SK-N-SH (cell line): Measurements from ENCODE around the gene SIGLEC8. TPM values are rescaled to one million over a fixed set of nuclear protein-coding genes. Genes with fewer than 3 reads are reported as not detected.

Source experiments
- CTCF ChIA-PET: fragments of 300-600, 350-600 bp; formaldehyde crosslinking; extraction: SDS; loops from one replicate; lab custom pipeline; 2021; lab: Yijun Ruan, JAX
- POLR2A ChIA-PET: fragments of 350-600 bp; sonication (Branson Sonifier 250); formaldehyde crosslinking; extraction: SDS; loops from one replicate; lab custom pipeline; 2020; ENCODE audit warnings: antibody characterized with exemption, inconsistent platforms; lab: Yijun Ruan, JAX
- DNase-seq: peaks from one replicate; pipeline ENCODE4 v3.0.0; 2012
- H2AFZ ChIP-seq: fragments of 200-600 bp; sonication (generic); 2 replicates; pipeline ENCODE4 v1.8.1; 2016; ENCODE audit warnings: antibody characterized with exemption, mild to moderate bottlenecking, low read depth
- H3F3A ChIP-seq: fragments of 200-600 bp; sonication (generic); replicated peaks from 2 replicates; pipeline ENCODE3; 2016; ENCODE audit warnings: antibody characterized with exemption, mild to moderate bottlenecking; ENCODE audit not compliant: insufficient read depth
- H3K27ac ChIP-seq, 2 experiments: fragments of 200-500 bp in 1 of 2; fragments of 200-600 bp in 1 of 2; sonication (Bioruptor generic) in 1 of 2; sonication (generic), shearing (Covaris generic) in 1 of 2; 2 replicates each; pipeline versions ENCODE4 v1.5.1 to v1.6.1; 2014 to 2016; ENCODE audit warnings: low read depth in 2 of 2, inconsistent platforms in 1 of 2, low read length in 1 of 2, mild to moderate bottlenecking in 1 of 2, mixed read lengths in 1 of 2
- H3K27me3 ChIP-seq: fragments of 200-600 bp; sonication (generic), shearing (Covaris generic); 2 replicates; pipeline ENCODE4 v1.6.1; 2016; ENCODE audit warnings: mixed run types; ENCODE audit not compliant: insufficient read depth
- H3K36me3 ChIP-seq, 2 experiments: fragments of 200-500 bp in 1 of 2; fragments of 200-600 bp in 1 of 2; sonication (Bioruptor generic) in 1 of 2; sonication (generic) in 1 of 2; replicated peaks in 1 of 2; 2 replicates each; pipeline versions ENCODE3 to v1.5.1; 2014 to 2016; ENCODE audit warnings: low read length in 1 of 2, mild to moderate bottlenecking in 1 of 2; ENCODE audit not compliant: insufficient read depth in 2 of 2, control insufficient read depth in 1 of 2
- H3K4me1 ChIP-seq, 2 experiments: fragments of 200-500 bp in 1 of 2; fragments of 200-600 bp in 1 of 2; sonication (Bioruptor generic) in 1 of 2; sonication (generic), shearing (Covaris generic) in 1 of 2; 2 replicates each; pipeline versions ENCODE4 v1.5.1 to v1.6.1; 2014 to 2016; ENCODE audit warnings: low read depth in 1 of 2, low read length in 1 of 2, mixed run types in 1 of 2; ENCODE audit not compliant: insufficient read depth in 2 of 2, control insufficient read depth in 1 of 2
- H3K4me2 ChIP-seq: fragments of 200-600 bp; sonication (generic), shearing (Covaris generic); 2 replicates; pipeline ENCODE4 v1.6.1; 2017; ENCODE audit warnings: mixed run types
- H3K4me3 ChIP-seq, 2 experiments: fragments of 200-500 bp in 1 of 2; fragments of 200-600 bp in 1 of 2; sonication (Bioruptor generic) in 1 of 2; sonication (generic), shearing (Covaris generic) in 1 of 2; 2 replicates each; pipeline versions ENCODE4 v1.5.1 to v1.8.1; 2014 to 2016; ENCODE audit warnings: low read depth in 2 of 2, inconsistent platforms in 1 of 2, low read length in 1 of 2, mild to moderate bottlenecking in 1 of 2, mixed read lengths in 1 of 2, moderate library complexity in 1 of 2
- H3K79me2 ChIP-seq: fragments of 200-600 bp; sonication (generic); 2 replicates; pipeline ENCODE4 v1.8.1; 2017; ENCODE audit warnings: mild to moderate bottlenecking; ENCODE audit not compliant: insufficient read depth
- H3K9ac ChIP-seq: fragments of 200-600 bp; sonication (generic); 2 replicates; pipeline ENCODE4 v1.6.1; 2017; ENCODE audit warnings: mixed run types
- H3K9me2 ChIP-seq: fragments of 200-600 bp; sonication (generic); 2 replicates; pipeline ENCODE4 v1.6.1; 2017; ENCODE audit warnings: mixed run types
- H3K9me3 ChIP-seq: fragments of 200-600 bp; sonication (generic); 2 replicates; pipeline ENCODE4 v1.6.1; 2017; ENCODE audit warnings: mixed run types, mild to moderate bottlenecking, moderate library complexity
- H4K20me1 ChIP-seq: fragments of 200-600 bp; sonication (generic); 2 replicates; pipeline ENCODE4 v1.6.1; 2017; ENCODE audit warnings: mild to moderate bottlenecking, mixed run types; ENCODE audit not compliant: insufficient read depth
- ELF1 ChIP-seq: IDR thresholded peaks from 2 replicates; pipeline ENCODE4 v1.4.0; 2012
- EP300 ChIP-seq, 2 experiments: IDR thresholded peaks; 2 replicates each; pipeline versions ENCODE4 v1.4.0 to v1.6.1; 2012; ENCODE audit warnings: borderline replicate concordance in 1 of 2, low read depth in 1 of 2, low read length in 1 of 2
- FOXJ3 ChIP-seq: sonication (generic); formaldehyde crosslinking; IDR thresholded peaks from 2 replicates; pipeline ENCODE4 v1.5.1; 2020; ENCODE audit warnings: mild to moderate bottlenecking, missing genetic modification reagents
- FOXM1 ChIP-seq: IDR thresholded peaks from 2 replicates; pipeline ENCODE4 v1.4.0; 2012; ENCODE audit warnings: low read depth, mild to moderate bottlenecking
- JUND ChIP-seq: IDR thresholded peaks from 2 replicates; pipeline ENCODE4 v1.4.0; 2012
- MEF2A ChIP-seq: IDR thresholded peaks from 2 replicates; pipeline ENCODE4 v1.4.0; 2012; ENCODE audit warnings: low read depth, borderline replicate concordance
- MXI1 ChIP-seq: IDR thresholded peaks from 2 replicates; pipeline ENCODE4 v1.6.1; 2012; ENCODE audit warnings: mild to moderate bottlenecking, low read depth, low read length, improper control_type of control experiment
- NRF1 ChIP-seq: IDR thresholded peaks from 2 replicates; pipeline ENCODE4 v1.6.1; 2012; ENCODE audit warnings: low read depth, mild to moderate bottlenecking, low read length
- RAD21 ChIP-seq: IDR thresholded peaks from 2 replicates; pipeline ENCODE4 v1.6.1; 2012; ENCODE audit warnings: mild to moderate bottlenecking, low read length
- RFX5 ChIP-seq: IDR thresholded peaks from 2 replicates; pipeline ENCODE4 v1.6.1; 2012; ENCODE audit warnings: mild to moderate bottlenecking, improper control_type of control experiment, low read length
- RXRA ChIP-seq: IDR thresholded peaks from 2 replicates; pipeline ENCODE4 v1.4.0; 2012; ENCODE audit warnings: low read depth, mild to moderate bottlenecking, borderline replicate concordance
- TAF1 ChIP-seq: IDR thresholded peaks from 2 replicates; pipeline ENCODE4 v1.6.1; 2012; ENCODE audit warnings: low read depth, mild to moderate bottlenecking, low read length, moderate library complexity, borderline replicate concordance
- WGBS: methylation state at CpG from one replicate; pipeline ENCODE4 v1.1.6; 2017; ENCODE audit warnings: low lambda C conversion rate; 5-methylcytosine and 5-hydroxymethylcytosine counted together
- polyA plus RNA-seq, 3 experiments: library from polyadenylated mRNA; depleted of rRNA; stranded (reverse); fragments of >200 nt; gene quantifications; 2 replicates each; pipeline ENCODE4 v1.2.3, GENCODE V29; 2012
- TF ChIP-seq, protein P1 (sequence below): IDR thresholded peaks from 2 replicates; pipeline ENCODE4 v1.4.0; 2012; ENCODE audit warnings: low read depth, borderline replicate concordance
- TF ChIP-seq, protein P2 (sequence below): IDR thresholded peaks from 2 replicates; pipeline ENCODE4 v1.4.0; 2012; ENCODE audit warnings: low read depth, borderline replicate concordance
- TF ChIP-seq, protein P3 (sequence below): fragments of 150-350 bp; IDR thresholded peaks from 2 replicates; pipeline ENCODE4 v1.6.1; 2017; ENCODE audit warnings: antibody characterized with exemption, low read length, low read depth, borderline replicate concordance
- TF ChIP-seq, protein P4 (sequence below): fragments of 150-350 bp; IDR thresholded peaks from 2 replicates; pipeline ENCODE4 v1.6.1; 2016; ENCODE audit warnings: mild to moderate bottlenecking, low read depth, low read length
- TF ChIP-seq, protein P5 (sequence below): fragments of 200-600 bp; sonication (generic); IDR thresholded peaks from 2 replicates; pipeline ENCODE4 v1.6.1; 2017; ENCODE audit warnings: antibody characterized with exemption, mild to moderate bottlenecking, moderate library complexity

SIGLEC8 gene
- polyA plus RNA-seq, 1 of the 3 experiments (the other 2 are of a cell fraction), result not detected

DNA sequence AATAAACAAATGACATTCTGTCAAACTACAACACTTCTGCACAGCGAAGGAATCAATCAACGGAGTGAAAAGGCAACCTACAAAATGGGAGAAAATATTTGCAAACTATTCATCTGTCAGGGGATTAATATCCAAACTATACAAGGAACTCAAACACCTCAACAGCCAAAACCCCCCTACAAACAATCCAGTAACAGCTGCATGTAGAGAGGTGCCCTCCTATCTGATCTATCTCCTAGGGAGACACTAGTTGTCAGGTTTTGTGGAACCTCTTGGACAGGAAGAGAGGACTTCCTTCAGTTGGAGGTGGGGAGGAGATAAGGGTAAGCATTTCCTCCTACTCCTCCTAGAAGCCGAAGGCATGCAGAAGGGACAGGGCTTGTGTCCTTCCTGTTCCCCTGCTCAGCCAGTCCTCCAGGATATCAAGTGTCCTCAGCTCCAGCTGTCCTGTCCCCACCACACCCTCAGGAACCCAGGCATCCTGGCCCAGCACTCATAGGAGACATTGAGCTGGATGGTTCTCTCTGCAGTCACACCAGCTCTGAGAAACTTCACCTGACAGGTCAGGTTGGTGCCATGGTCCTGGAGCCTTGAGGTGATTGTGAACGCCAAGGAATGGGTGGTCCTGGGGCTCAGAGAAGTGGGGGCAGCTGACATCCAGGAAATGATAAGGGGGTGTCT, 9.8 kb upstream of the SIGLEC8 start:
- no peak overlapping the region for H3K4me3 ChIP-seq
- H3K4me1 ChIP-seq, result no peaks in the 10 kb centered on the region
- 0% methylated on average over 4 of the region's 4 CpGs for WGBS
- H3K36me3 ChIP-seq, result no peaks in the 10 kb centered on the region
- TF ChIP-seq MXI1 (no peak), RFX5 (no peak), JUND (no peak)
- TF ChIP-seq, protein P1, sequence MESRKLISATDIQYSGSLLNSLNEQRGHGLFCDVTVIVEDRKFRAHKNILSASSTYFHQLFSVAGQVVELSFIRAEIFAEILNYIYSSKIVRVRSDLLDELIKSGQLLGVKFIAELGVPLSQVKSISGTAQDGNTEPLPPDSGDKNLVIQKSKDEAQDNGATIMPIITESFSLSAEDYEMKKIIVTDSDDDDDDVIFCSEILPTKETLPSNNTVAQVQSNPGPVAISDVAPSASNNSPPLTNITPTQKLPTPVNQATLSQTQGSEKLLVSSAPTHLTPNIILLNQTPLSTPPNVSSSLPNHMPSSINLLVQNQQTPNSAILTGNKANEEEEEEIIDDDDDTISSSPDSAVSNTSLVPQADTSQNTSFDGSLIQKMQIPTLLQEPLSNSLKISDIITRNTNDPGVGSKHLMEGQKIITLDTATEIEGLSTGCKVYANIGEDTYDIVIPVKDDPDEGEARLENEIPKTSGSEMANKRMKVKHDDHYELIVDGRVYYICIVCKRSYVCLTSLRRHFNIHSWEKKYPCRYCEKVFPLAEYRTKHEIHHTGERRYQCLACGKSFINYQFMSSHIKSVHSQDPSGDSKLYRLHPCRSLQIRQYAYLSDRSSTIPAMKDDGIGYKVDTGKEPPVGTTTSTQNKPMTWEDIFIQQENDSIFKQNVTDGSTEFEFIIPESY, result no peak
- TF ChIP-seq, protein P2, sequence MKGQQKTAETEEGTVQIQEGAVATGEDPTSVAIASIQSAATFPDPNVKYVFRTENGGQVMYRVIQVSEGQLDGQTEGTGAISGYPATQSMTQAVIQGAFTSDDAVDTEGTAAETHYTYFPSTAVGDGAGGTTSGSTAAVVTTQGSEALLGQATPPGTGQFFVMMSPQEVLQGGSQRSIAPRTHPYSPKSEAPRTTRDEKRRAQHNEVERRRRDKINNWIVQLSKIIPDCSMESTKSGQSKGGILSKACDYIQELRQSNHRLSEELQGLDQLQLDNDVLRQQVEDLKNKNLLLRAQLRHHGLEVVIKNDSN, result no peak
- ChIA-PET POLR2A (no interaction called here), CTCF (interaction anchor here (0.7 to 3.4 kb wide), 5 partner anchors 46 to 193 kb away, joined by 3 to 16 read pairs (median 5); no protein-coding TSS in a partner anchor)
- H3K9me2 ChIP-seq, result no peaks in the 10 kb centered on the region
- no peaks in the 10 kb centered on the region for H3F3A ChIP-seq
- H3K27me3 ChIP-seq, result peaks cover 15% of the 10 kb centered on the region; the same call in 1 of the 2 replicates
- no peaks in the 10 kb centered on the region for H3K79me2 ChIP-seq
- H3K9ac ChIP-seq, result no peak overlapping the region
- no peak overlapping the region for H3K27ac ChIP-seq
- H2AFZ ChIP-seq, result no peak overlapping the region
- H3K9me3 ChIP-seq, result no peaks in the 10 kb centered on the region
- no peak for DNase-seq
- H4K20me1 ChIP-seq, result no peaks in the 10 kb centered on the region
- no peak overlapping the region for H3K4me2 ChIP-seq

DNA sequence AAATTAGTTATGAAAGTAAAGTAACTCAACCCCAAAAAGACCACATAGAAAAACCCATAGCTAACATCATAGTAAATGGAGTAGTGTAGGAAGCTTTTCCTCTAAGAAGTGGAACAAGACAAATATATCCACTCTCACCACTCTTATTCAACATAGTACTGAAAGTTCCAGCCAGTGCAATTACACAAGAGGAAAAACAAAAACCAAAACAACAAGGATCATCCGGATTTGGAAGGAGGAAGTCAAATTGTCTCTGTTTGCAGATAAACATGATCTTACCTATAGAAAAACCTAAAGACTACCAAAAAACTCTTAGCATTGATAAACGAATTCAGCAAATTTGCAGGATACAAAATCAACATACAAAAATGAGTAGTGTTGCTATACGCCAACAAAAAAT, 8.5 kb upstream of the SIGLEC8 start:
- Histone ChIP-seq H3K36me3 (no peaks in the 10 kb centered on the region), H3K9me3 (no peaks in the 10 kb centered on the region), H3K27ac (no peak overlapping the region), H3K79me2 (no peaks in the 10 kb centered on the region), H3K9ac (no peak overlapping the region), H4K20me1 (no peaks in the 10 kb centered on the region), H2AFZ (no peak overlapping the region), H3K4me1 (no peaks in the 10 kb centered on the region), H3K27me3 (peaks cover 22% of the 10 kb centered on the region; the same call in 1 of the 2 replicates), H3K4me3 (no peak overlapping the region), H3K9me2 (no peaks in the 10 kb centered on the region), H3K4me2 (no peak overlapping the region), H3F3A (no peaks in the 10 kb centered on the region)
- 4% methylated on average over 3 of the region's 3 CpGs for WGBS
- ChIA-PET POLR2A (no interaction called here), CTCF (interaction anchor here (1.1 to 3.4 kb wide), 4 partner anchors 24 to 190 kb away, joined by 3 to 16 read pairs (median 8); no protein-coding TSS in a partner anchor)
- no peak for DNase-seq
- TF ChIP-seq, protein P3, sequence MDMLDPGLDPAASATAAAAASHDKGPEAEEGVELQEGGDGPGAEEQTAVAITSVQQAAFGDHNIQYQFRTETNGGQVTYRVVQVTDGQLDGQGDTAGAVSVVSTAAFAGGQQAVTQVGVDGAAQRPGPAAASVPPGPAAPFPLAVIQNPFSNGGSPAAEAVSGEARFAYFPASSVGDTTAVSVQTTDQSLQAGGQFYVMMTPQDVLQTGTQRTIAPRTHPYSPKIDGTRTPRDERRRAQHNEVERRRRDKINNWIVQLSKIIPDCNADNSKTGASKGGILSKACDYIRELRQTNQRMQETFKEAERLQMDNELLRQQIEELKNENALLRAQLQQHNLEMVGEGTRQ, result no peak
- TF ChIP-seq MXI1 (no peak), TAF1 (no peak), RAD21 (no peak), ELF1 (no peak), EP300 (IDR thresholded peaks at IDR 0.05; ENCODE audit: borderline replicate concordance in 1 of 2, low read depth in 1 of 2, low read length in 1 of 2) (no peak), MEF2A (no peak), FOXJ3 (CRISPR knock-in tag) (no peak), NRF1 (no peak), FOXM1 (no peak), RXRA (no peak)
- TF ChIP-seq, protein P4, sequence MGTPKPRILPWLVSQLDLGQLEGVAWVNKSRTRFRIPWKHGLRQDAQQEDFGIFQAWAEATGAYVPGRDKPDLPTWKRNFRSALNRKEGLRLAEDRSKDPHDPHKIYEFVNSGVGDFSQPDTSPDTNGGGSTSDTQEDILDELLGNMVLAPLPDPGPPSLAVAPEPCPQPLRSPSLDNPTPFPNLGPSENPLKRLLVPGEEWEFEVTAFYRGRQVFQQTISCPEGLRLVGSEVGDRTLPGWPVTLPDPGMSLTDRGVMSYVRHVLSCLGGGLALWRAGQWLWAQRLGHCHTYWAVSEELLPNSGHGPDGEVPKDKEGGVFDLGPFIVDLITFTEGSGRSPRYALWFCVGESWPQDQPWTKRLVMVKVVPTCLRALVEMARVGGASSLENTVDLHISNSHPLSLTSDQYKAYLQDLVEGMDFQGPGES, result no peak
- TF ChIP-seq, protein P5, sequence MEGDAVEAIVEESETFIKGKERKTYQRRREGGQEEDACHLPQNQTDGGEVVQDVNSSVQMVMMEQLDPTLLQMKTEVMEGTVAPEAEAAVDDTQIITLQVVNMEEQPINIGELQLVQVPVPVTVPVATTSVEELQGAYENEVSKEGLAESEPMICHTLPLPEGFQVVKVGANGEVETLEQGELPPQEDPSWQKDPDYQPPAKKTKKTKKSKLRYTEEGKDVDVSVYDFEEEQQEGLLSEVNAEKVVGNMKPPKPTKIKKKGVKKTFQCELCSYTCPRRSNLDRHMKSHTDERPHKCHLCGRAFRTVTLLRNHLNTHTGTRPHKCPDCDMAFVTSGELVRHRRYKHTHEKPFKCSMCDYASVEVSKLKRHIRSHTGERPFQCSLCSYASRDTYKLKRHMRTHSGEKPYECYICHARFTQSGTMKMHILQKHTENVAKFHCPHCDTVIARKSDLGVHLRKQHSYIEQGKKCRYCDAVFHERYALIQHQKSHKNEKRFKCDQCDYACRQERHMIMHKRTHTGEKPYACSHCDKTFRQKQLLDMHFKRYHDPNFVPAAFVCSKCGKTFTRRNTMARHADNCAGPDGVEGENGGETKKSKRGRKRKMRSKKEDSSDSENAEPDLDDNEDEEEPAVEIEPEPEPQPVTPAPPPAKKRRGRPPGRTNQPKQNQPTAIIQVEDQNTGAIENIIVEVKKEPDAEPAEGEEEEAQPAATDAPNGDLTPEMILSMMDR, result no peak
- TF ChIP-seq, protein P1, result no peak
